K562 (cell line): Measurements from ENCODE around the gene S100A6. TPM values are rescaled to one million over a fixed set of nuclear protein-coding genes. Genes with fewer than 3 reads are reported as not detected.

Experiments used
- CREB3 ChIP-seq: fragments of 450-650 bp; conservative IDR thresholded peaks from 2 replicates; pipeline ENCODE4 v1.6.1; 2016; ENCODE audit warnings: missing genetic modification characterization, low read depth, mild to moderate bottlenecking, missing compliant biosample characterization, moderate library complexity
- KDM1A ChIP-seq, 2 experiments: fragments of 450-650 bp; IDR thresholded peaks; 2 replicates each; pipeline ENCODE4 v1.6.1; 2016; ENCODE audit warnings: mild to moderate bottlenecking in 2 of 2
- NBN ChIP-seq: fragments of 450-650 bp; IDR thresholded peaks from 2 replicates; pipeline ENCODE4 v1.6.1; 2016; ENCODE audit warnings: low read depth, mild to moderate bottlenecking
- NR2C2 ChIP-seq, 2 experiments: fragments of 200-800 bp in 1 of 2; sonication (Bioruptor generic) in 1 of 2; sonication (generic) in 1 of 2; formaldehyde crosslinking in 1 of 2; IDR thresholded peaks; 2 replicates each; pipeline versions ENCODE4 v1.6.1 to v1.8.0; 2016 to 2022; ENCODE audit warnings: mild to moderate bottlenecking in 1 of 2, missing compliant biosample characterization in 1 of 2, missing genetic modification characterization in 1 of 2, missing genetic modification reagents in 1 of 2
- PATZ1 ChIP-seq: fragments of 250-450 bp; sonication (Bioruptor Pico); IDR thresholded peaks from 2 replicates; pipeline ENCODE4 v1.5.0; 2020; ENCODE audit warnings: mild to moderate bottlenecking, borderline replicate concordance
- SRSF1 ChIP-seq: fragments of 200-400 bp; formaldehyde crosslinking; IDR thresholded peaks from 2 replicates; pipeline ENCODE4 v1.6.1; 2017; ENCODE audit warnings: mild to moderate bottlenecking, low read depth, low read length, moderate library complexity
- XRCC5 ChIP-seq: fragments of 200-400 bp; formaldehyde crosslinking; IDR thresholded peaks from 2 replicates; pipeline ENCODE4 v1.6.1; 2017; ENCODE audit warnings: low read depth, mild to moderate bottlenecking, low read length
- ZNF274 ChIP-seq: IDR thresholded peaks from 2 replicates; pipeline ENCODE4 v1.6.1; 2011; ENCODE audit warnings: low read depth, mild to moderate bottlenecking, low read length, moderate library complexity, borderline replicate concordance
- polyA plus RNA-seq, 8 experiments: library from polyadenylated mRNA; depleted of rRNA in 4 of 8; stranded (reverse) in 5 of 8; unstranded in 3 of 8; fragments of >200 nt; fragmentation: Nextera tagmentation in 2 of 8; fragmentation: Illumina TruSeq in 1 of 8; extraction: Ambion mirVana in 2 of 8; extraction: Trizol in 1 of 8; gene quantifications; 2 replicates each; pipeline versions ENCODE4 v1.2.1 to v1.2.3, GENCODE V29; 2011 to 2014; ENCODE audit warnings: inconsistent platforms in 1 of 8, missing spikeins in 1 of 8
- total RNA-seq, 7 experiments: library from RNA; depleted of rRNA in 6 of 7; stranded (reverse); fragments of >200 nt in 6 of 7; fragmentation: Illumina TruSeq in 2 of 7; extraction: Trizol in 2 of 7; gene quantifications; 2 replicates each; pipeline versions ENCODE4 v1.2.1 to v1.2.3, GENCODE V29; 2011 to 2021; ENCODE audit warnings: low replicate concordance in 1 of 7

The S100A6 gene
- total and polyA plus RNA-seq, 9 of the 15 experiments (the other 6 are each of a cell fraction or from before 2014, with no cell fraction given) = 9.8 to 66.5 (median 23.2) TPM

- TF ChIP-seq NR2C2 (CRISPR knock-in tag; IDR thresholded peaks at IDR 0.05) (no peak), NR2C2 (tag; IDR thresholded peaks at IDR 0.05) (no peak), XRCC5 (no peak), PATZ1 (CRISPR knock-in tag) (no peak), SRSF1 (no peak), CREB3 (tag) (no peak), NBN (no peak), KDM1A (IDR thresholded peaks at IDR 0.05) (no peak), ZNF274 (no peak)
- TF ChIP-seq, all 486 proteins: peak for 0
Measured at GRCh38 chr1:153549741-153550397, 14.1 kb upstream of the S100A6 start (continued).
